HepG2 (cell line): Measurements from ENCODE around the gene NUSAP1. TPM values are rescaled to one million over a fixed set of nuclear protein-coding genes. Genes with fewer than 3 reads are reported as not detected.

ENCODE experiments used
- ARNTL ChIP-seq: sonication (generic); formaldehyde crosslinking; IDR thresholded peaks from 2 replicates; pipeline ENCODE4 v1.4.0; 2020; ENCODE audit warnings: mild to moderate bottlenecking, missing genetic modification reagents
- FOXM1 ChIP-seq: sonication (generic); formaldehyde crosslinking; IDR thresholded peaks from 2 replicates; pipeline ENCODE4 v1.5.0; 2020; ENCODE audit warnings: missing genetic modification reagents
- HCFC1 ChIP-seq: fragments of 150-350 bp; IDR thresholded peaks from 2 replicates; pipeline ENCODE4 v1.6.1; 2014; ENCODE audit warnings: low read depth, low read length
- ISX ChIP-seq: sonication (generic); formaldehyde crosslinking; conservative IDR thresholded peaks from 2 replicates; pipeline ENCODE4 v1.5.0; 2020; ENCODE audit warnings: missing genetic modification reagents
- KDM5A ChIP-seq: fragments of 200-600 bp; sonication (generic); IDR thresholded peaks from 2 replicates; pipeline ENCODE4 v1.7.0; 2018; ENCODE audit warnings: antibody characterized with exemption, mild to moderate bottlenecking, low read length, borderline replicate concordance
- KLF11 ChIP-seq: IDR thresholded peaks from 2 replicates; pipeline ENCODE4 v1.6.1; 2016; ENCODE audit warnings: missing compliant biosample characterization
- LCORL ChIP-seq, 2 experiments: fragments of 450-650 bp in 1 of 2; sonication (generic) in 1 of 2; formaldehyde crosslinking in 1 of 2; IDR thresholded peaks; 2 replicates each; pipeline versions ENCODE4 v1.5.0 to v1.6.1; 2017 to 2020; ENCODE audit warnings: antibody characterized with exemption in 1 of 2, missing genetic modification reagents in 1 of 2
- MTF1 ChIP-seq: sonication (generic); formaldehyde crosslinking; IDR thresholded peaks from 2 replicates; pipeline ENCODE4 v1.5.0; 2020; ENCODE audit warnings: missing genetic modification reagents
- PHF8 ChIP-seq: sonication (generic); formaldehyde crosslinking; IDR thresholded peaks from 2 replicates; pipeline ENCODE4 v1.5.0; 2020; ENCODE audit warnings: missing genetic modification reagents
- REST ChIP-seq, 2 experiments: IDR thresholded peaks; 2 replicates each; pipeline ENCODE4 v1.6.1; 2011 to 2012; ENCODE audit warnings: low read length in 2 of 2, borderline replicate concordance in 1 of 2, low read depth in 1 of 2, mild to moderate bottlenecking in 1 of 2, moderate library complexity in 1 of 2
- SOX13 ChIP-seq, 3 experiments: fragments of 450-650 bp in 1 of 3; sonication (generic) in 1 of 3; formaldehyde crosslinking in 1 of 3; IDR thresholded peaks in 2 of 3; conservative IDR thresholded peaks in 1 of 3; 2 replicates each; pipeline versions ENCODE4 v1.5.0 to v1.6.1; 2016 to 2020; ENCODE audit warnings: antibody characterized with exemption in 1 of 3, mild to moderate bottlenecking in 1 of 3, missing compliant biosample characterization in 1 of 3, missing genetic modification reagents in 1 of 3, moderate library complexity in 1 of 3
- ZNF10 ChIP-seq: sonication (generic); formaldehyde crosslinking; IDR thresholded peaks from 2 replicates; pipeline ENCODE4 v1.4.0; 2020; ENCODE audit warnings: mild to moderate bottlenecking, low read depth, missing genetic modification reagents, borderline replicate concordance
- ZNF567 ChIP-seq: sonication (generic); formaldehyde crosslinking; IDR thresholded peaks from 2 replicates; pipeline ENCODE4 v1.8.1; 2023; ENCODE audit warnings: mild to moderate bottlenecking, missing genetic modification reagents, borderline replicate concordance
- ZNF580 ChIP-seq: IDR thresholded peaks from 2 replicates; pipeline ENCODE4 v1.6.1; 2016; ENCODE audit warnings: low read depth, borderline replicate concordance
- ZNF619 ChIP-seq: sonication (generic); formaldehyde crosslinking; IDR thresholded peaks from 2 replicates; pipeline ENCODE4 v1.4.0; 2020; ENCODE audit warnings: mild to moderate bottlenecking, missing genetic modification reagents
- ZNF703 ChIP-seq: sonication (generic); formaldehyde crosslinking; IDR thresholded peaks from 2 replicates; pipeline ENCODE4 v1.5.1; 2020; ENCODE audit warnings: missing genetic modification reagents, mild to moderate bottlenecking, moderate library complexity, borderline replicate concordance
- ZNF713 ChIP-seq: sonication (generic); formaldehyde crosslinking; IDR thresholded peaks from 2 replicates; pipeline ENCODE4 v1.4.0; 2020; ENCODE audit warnings: mild to moderate bottlenecking, missing genetic modification reagents
- ZNF780A ChIP-seq: sonication (generic); formaldehyde crosslinking; IDR thresholded peaks from 2 replicates; pipeline ENCODE4 v1.8.0; 2022; ENCODE audit warnings: mild to moderate bottlenecking, missing genetic modification reagents, moderate library complexity
- polyA plus RNA-seq, 8 experiments: library from polyadenylated mRNA; depleted of rRNA in 3 of 8; stranded (reverse) in 7 of 8; unstranded in 1 of 8; fragments of >200 nt; fragmentation: Illumina TruSeq in 4 of 8; extraction: Trizol in 4 of 8; gene quantifications; 2 replicates each; pipeline versions ENCODE4 v1.2.1 to v1.2.3, GENCODE V29; 2011 to 2016; ENCODE audit warnings: low read depth in 4 of 8, missing spikeins in 1 of 8, mixed read lengths in 1 of 8; ENCODE audit not compliant: insufficient read depth in 1 of 8
- total RNA-seq, 5 experiments: library from RNA; depleted of rRNA; stranded (reverse); fragments of >200 nt; fragmentation: Illumina TruSeq; extraction: Trizol; gene quantifications; 2 replicates each; pipeline ENCODE4 v1.2.3, GENCODE V29; 2016; ENCODE audit warnings: low read depth in 1 of 5
- TF ChIP-seq, protein P1 (sequence below): IDR thresholded peaks from 2 replicates; pipeline ENCODE4 v1.6.1; 2016; ENCODE audit warnings: missing compliant biosample characterization, missing genetic modification reagents, borderline replicate concordance
- TF ChIP-seq, protein P2 (sequence below): sonication (generic); formaldehyde crosslinking; IDR thresholded peaks from 2 replicates; pipeline ENCODE4 v1.4.0; 2020; ENCODE audit warnings: missing genetic modification reagents, borderline replicate concordance

The NUSAP1 gene
- total and polyA plus RNA-seq, 2 of the 13 experiments (the other 11 are each of a cell fraction or from before 2014, with no cell fraction given): 59.5 to 106 TPM

DNA sequence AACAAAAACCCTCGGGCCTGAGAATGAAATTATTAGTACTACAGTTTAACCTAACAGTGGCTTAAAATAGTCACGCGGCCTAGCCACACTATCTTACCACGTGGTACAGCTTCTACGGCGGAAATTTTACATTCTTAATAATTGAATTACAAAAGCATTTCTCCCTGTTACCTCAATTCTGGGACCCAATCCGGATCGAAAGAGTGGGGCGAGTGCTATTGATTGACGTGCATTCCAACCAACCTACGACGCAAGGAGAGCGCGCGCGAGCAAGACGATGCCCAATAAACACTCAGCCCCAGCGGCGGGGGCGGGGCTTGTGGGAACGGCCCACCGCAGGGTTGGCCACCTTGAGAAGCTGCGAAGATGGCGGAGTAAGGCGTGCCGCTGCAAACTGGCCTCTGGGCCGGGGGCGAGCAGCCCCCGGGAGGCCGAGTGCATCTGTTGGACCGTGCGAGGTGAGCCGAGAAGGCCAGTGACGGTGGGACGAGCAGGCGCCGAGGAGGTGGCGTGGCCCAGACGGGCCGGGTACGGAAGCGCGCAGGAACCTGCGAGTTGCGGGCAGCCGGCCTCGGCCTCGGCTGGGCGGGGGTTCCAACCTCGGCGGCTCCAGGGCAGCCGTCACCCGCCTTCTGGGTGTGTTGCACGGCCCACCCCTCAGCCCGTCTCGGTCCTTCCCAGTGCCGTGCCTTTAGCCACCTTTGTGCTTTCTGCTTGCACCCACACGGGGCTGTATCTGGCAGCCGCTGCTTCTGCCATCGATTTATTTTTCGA, 48.8 kb upstream of the NUSAP1 start (continued):
- no peak; the same call in 1 of the 2 replicates for TF ChIP-seq ARNTL (CRISPR knock-in tag)
- TF ChIP-seq, protein P1, sequence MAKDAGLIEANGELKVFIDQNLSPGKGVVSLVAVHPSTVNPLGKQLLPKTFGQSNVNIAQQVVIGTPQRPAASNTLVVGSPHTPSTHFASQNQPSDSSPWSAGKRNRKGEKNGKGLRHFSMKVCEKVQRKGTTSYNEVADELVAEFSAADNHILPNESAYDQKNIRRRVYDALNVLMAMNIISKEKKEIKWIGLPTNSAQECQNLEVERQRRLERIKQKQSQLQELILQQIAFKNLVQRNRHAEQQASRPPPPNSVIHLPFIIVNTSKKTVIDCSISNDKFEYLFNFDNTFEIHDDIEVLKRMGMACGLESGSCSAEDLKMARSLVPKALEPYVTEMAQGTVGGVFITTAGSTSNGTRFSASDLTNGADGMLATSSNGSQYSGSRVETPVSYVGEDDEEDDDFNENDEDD: peak; percentile 95
- TF ChIP-seq ZNF780A (CRISPR knock-in tag): no peak
- TF ChIP-seq FOXM1 (CRISPR knock-in tag): no peak
- no peak for TF ChIP-seq KLF11 (CRISPR knock-in tag)
- peak; percentile 64; the same call in 1 of the 2 replicates for TF ChIP-seq KDM5A
- TF ChIP-seq PHF8 (CRISPR knock-in tag): peak; percentile 98
- TF ChIP-seq REST (IDR thresholded peaks at IDR 0.05; ENCODE audit: borderline replicate concordance in 1 of 2, low read depth in 1 of 2, low read length in 2 of 2): peak in 1 of 2 experiments; percentile 48; a peak in 1 of 4 replicates
- TF ChIP-seq LCORL (IDR thresholded peaks at IDR 0.05): no peak
- TF ChIP-seq LCORL (CRISPR knock-in tag; IDR thresholded peaks at IDR 0.05): no peak
- TF ChIP-seq, protein P2, sequence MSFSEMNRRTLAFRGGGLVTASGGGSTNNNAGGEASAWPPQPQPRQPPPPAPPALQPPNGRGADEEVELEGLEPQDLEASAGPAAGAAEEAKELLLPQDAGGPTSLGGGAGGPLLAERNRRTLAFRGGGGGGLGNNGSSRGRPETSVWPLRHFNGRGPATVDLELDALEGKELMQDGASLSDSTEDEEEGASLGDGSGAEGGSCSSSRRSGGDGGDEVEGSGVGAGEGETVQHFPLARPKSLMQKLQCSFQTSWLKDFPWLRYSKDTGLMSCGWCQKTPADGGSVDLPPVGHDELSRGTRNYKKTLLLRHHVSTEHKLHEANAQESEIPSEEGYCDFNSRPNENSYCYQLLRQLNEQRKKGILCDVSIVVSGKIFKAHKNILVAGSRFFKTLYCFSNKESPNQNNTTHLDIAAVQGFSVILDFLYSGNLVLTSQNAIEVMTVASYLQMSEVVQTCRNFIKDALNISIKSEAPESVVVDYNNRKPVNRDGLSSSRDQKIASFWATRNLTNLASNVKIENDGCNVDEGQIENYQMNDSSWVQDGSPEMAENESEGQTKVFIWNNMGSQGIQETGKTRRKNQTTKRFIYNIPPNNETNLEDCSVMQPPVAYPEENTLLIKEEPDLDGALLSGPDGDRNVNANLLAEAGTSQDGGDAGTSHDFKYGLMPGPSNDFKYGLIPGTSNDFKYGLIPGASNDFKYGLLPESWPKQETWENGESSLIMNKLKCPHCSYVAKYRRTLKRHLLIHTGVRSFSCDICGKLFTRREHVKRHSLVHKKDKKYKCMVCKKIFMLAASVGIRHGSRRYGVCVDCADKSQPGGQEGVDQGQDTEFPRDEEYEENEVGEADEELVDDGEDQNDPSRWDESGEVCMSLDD (CRISPR knock-in tag): 0 out of 2 replicates have a peak, but pooled peaks have one; percentile 16
- TF ChIP-seq HCFC1: no peak
- no peak for TF ChIP-seq MTF1 (CRISPR knock-in tag)
- TF ChIP-seq ISX: no peak
- TF ChIP-seq SOX13 (IDR thresholded peaks at IDR 0.05): no peak
- TF ChIP-seq SOX13 (CRISPR knock-in tag; conservative IDR thresholded peaks at IDR 0.05 in 1 of 2, IDR thresholded peaks at IDR 0.05 in 1 of 2): 0 out of 4 replicates have a peak, but pooled peaks of 1 of the 2 experiments have one; percentile 12
- 0 out of 2 replicates have a peak, but pooled peaks have one; percentile 27 for TF ChIP-seq ZNF580 (CRISPR knock-in tag)
- TF ChIP-seq ZNF567: peak; percentile 36; the same call in 1 of the 2 replicates
- TF ChIP-seq ZNF713 (CRISPR knock-in tag): no peak
- no peak for TF ChIP-seq ZNF619 (CRISPR knock-in tag)
- TF ChIP-seq ZNF10: no peak
- 0 out of 2 replicates have a peak, but pooled peaks have one; percentile 51 for TF ChIP-seq ZNF703
